ENCODE measurements around the gene PLEKHH1. TPM values are rescaled to one million over a fixed set of nuclear protein-coding genes. Genes with fewer than 3 reads are reported as not detected.

PLEKHH1 gene
- total RNA-seq, 2 donors from 2014 or later: 59.9 to 61.1 TPM

- peaks cover 46% of the 10 kb centered on the region for H3K36me3 Mint-ChIP-seq (ENCODE audit: low read depth)
- H3K27me3 ChIP-seq (ENCODE audit: control insufficient read depth, insufficient read depth, low read length, poor library complexity, severe bottlenecking): no peaks in the 10 kb centered on the region
- no peak for TF ChIP-seq CTCF (conservative IDR thresholded peaks at IDR 0.05)
- peaks cover 14% of the 10 kb centered on the region for H3K4me1 Mint-ChIP-seq
- H3K27ac Mint-ChIP-seq: no peak overlapping the region
- H3K27ac ChIP-seq (ENCODE audit: low read depth, low read length): no peak overlapping the region
- H3K4me3 ChIP-seq (ENCODE audit: low read length): no peak overlapping the region
- no peak for DNase-seq
- no peaks in the 10 kb centered on the region for H3K9me3 ChIP-seq (ENCODE audit: control insufficient read depth, low read length)
- H3K9ac ChIP-seq (ENCODE audit: extremely low read depth, low read length, poor library complexity, severe bottlenecking): no peak overlapping the region
- no peak overlapping the region for H3K4me3 Mint-ChIP-seq
- 91 to 94% methylated on average over 3 to 14 of the region's 14 CpGs for WGBS, 2 experiments (ENCODE audit: insufficient coverage in 1 of 2, insufficient read length in 1 of 2)
- no peaks in the 10 kb centered on the region for H3K9me3 Mint-ChIP-seq
- H3K4me1 ChIP-seq (ENCODE audit: control insufficient read depth, insufficient read depth, low read length): peaks cover 10% of the 10 kb centered on the region
- H3K27me3 Mint-ChIP-seq (ENCODE audit: insufficient read depth): no peaks in the 10 kb centered on the region
- H3K36me3 ChIP-seq (ENCODE audit: control insufficient read depth, insufficient read depth, low read length): peaks cover 14% of the 10 kb centered on the region
These were observed 29.1 kb downstream of the PLEKHH1 start for GRCh38 chr14:67562025-67562775.

GRCh38 chr14:67562776-67563150, 29.7 kb downstream of the PLEKHH1 start:
- H3K27me3 Mint-ChIP-seq (ENCODE audit: insufficient read depth): no peaks in the 10 kb centered on the region
- H3K4me3 Mint-ChIP-seq: no peak overlapping the region
- no peaks in the 10 kb centered on the region for H3K27me3 ChIP-seq (ENCODE audit: control insufficient read depth, insufficient read depth, low read length, poor library complexity, severe bottlenecking)

GRCh38 chr14:67564236-67564635, 31.1 kb downstream of the PLEKHH1 start:
- H3K4me1 ChIP-seq (ENCODE audit: control insufficient read depth, insufficient read depth, low read length): peaks cover 13% of the 10 kb centered on the region
- H3K9me3 ChIP-seq (ENCODE audit: control insufficient read depth, low read length): no peaks in the 10 kb centered on the region
- no peak overlapping the region for H3K27ac ChIP-seq (ENCODE audit: low read depth, low read length)
- H3K4me3 ChIP-seq (ENCODE audit: low read length): no peak overlapping the region
- H3K27ac Mint-ChIP-seq: no peak overlapping the region
- H3K4me3 Mint-ChIP-seq: no peak overlapping the region
- WGBS, 2 experiments (ENCODE audit: insufficient coverage in 1 of 2, insufficient read length in 1 of 2): 95% methylated on average over 3 to 5 of the region's 5 CpGs
- no peak overlapping the region for H3K9ac ChIP-seq (ENCODE audit: extremely low read depth, low read length, poor library complexity, severe bottlenecking)
- no peaks in the 10 kb centered on the region for H3K27me3 ChIP-seq (ENCODE audit: control insufficient read depth, insufficient read depth, low read length, poor library complexity, severe bottlenecking)
- peaks cover 8% of the 10 kb centered on the region for H3K36me3 ChIP-seq (ENCODE audit: control insufficient read depth, insufficient read depth, low read length)
- H3K4me1 Mint-ChIP-seq: peaks cover 26% of the 10 kb centered on the region
- H3K36me3 Mint-ChIP-seq (ENCODE audit: low read depth): peaks cover 34% of the 10 kb centered on the region
- no peak for DNase-seq
- no peaks in the 10 kb centered on the region for H3K27me3 Mint-ChIP-seq (ENCODE audit: insufficient read depth)
- no peak for TF ChIP-seq CTCF (conservative IDR thresholded peaks at IDR 0.05)
- H3K9me3 Mint-ChIP-seq: no peaks in the 10 kb centered on the region

More at GRCh38 chr14:67562776-67563150, 29.7 kb downstream of the PLEKHH1 start:
- H3K9ac ChIP-seq (ENCODE audit: extremely low read depth, low read length, poor library complexity, severe bottlenecking): no peak overlapping the region
- H3K27ac Mint-ChIP-seq: no peak overlapping the region
- H3K36me3 Mint-ChIP-seq (ENCODE audit: low read depth): peaks cover 45% of the 10 kb centered on the region
- TF ChIP-seq CTCF (conservative IDR thresholded peaks at IDR 0.05): no peak
- 93 to 100% methylated on average over 3 to 5 of the region's 5 CpGs for WGBS, 2 experiments (ENCODE audit: insufficient coverage in 1 of 2, insufficient read length in 1 of 2)
- no peaks in the 10 kb centered on the region for H3K9me3 Mint-ChIP-seq
- H3K27ac ChIP-seq (ENCODE audit: low read depth, low read length): no peak overlapping the region
- no peak for DNase-seq
- H3K9me3 ChIP-seq (ENCODE audit: control insufficient read depth, low read length): no peaks in the 10 kb centered on the region
- H3K4me3 ChIP-seq (ENCODE audit: low read length): no peak overlapping the region
- H3K36me3 ChIP-seq (ENCODE audit: control insufficient read depth, insufficient read depth, low read length): peaks cover 14% of the 10 kb centered on the region
- H3K4me1 Mint-ChIP-seq: peaks cover 20% of the 10 kb centered on the region
- peaks cover 13% of the 10 kb centered on the region for H3K4me1 ChIP-seq (ENCODE audit: control insufficient read depth, insufficient read depth, low read length)
